Placental pericyte (primary cell): ENCODE data around the gene SMC4. TPM values are rescaled to one million over a fixed set of nuclear protein-coding genes. Genes with fewer than 3 reads are reported as not detected.

Experiments
- small RNA-seq: library from RNA; depleted of rRNA; stranded (forward); fragments of <200 nt; gene quantifications from one replicate; pipeline ENCODE3, GENCODE V24; 2012; ENCODE audit warnings: low replicate concordance
- total RNA-seq: library from RNA; depleted of rRNA; stranded (reverse); fragments of >200 nt; gene quantifications from 2 replicates; pipeline ENCODE4 v1.2.3, GENCODE V29; 2012

SMC4 gene
- total RNA-seq = 26.9 and 148 TPM in 2 replicates

GRCh38 chr3:160399125-160400029, at the start of gene SMC4, which contains the start of gene IFT80:
SMC4 (plus strand) TSS chr3:160399650; CDS start chr3:160400827, 1,177 bp downstream.
IFT80 (minus strand) TSS chr3:160399225; CDS start chr3:160384600, 14,625 bp downstream.

GRCh38 chr3:160449636-160450598, 50.5 kb downstream of the SMC4 start, which contains the start of gene TRIM59:
TRIM59 (minus strand) TSS chr3:160449786; CDS start chr3:160439183, 10,603 bp downstream.

Small RNA genes lying within 50 kb of the gene (small RNA-seq; reads per million reads assigned to genes)
- gene MIR15B (6,198 reads per million, percentile 100 among the genes with 10 or more reads in this experiment), gene MIR16-2 (209 reads per million, percentile 99 among the genes with 10 or more reads in this experiment), gene RNU7-136P (not detected)

Other genes with a start within 250 kb of the SMC4 start
- gene C3orf80, start 174.2 kb upstream of the SMC4 start, total RNA-seq = 5.7 and 9.7 TPM in 2 replicates
- 34.6 and 41.8 TPM in 2 replicates for gene IFT80, start 425 bp upstream of the SMC4 start, total RNA-seq
- gene TRIM59, start 50.1 kb downstream of the SMC4 start, total RNA-seq = 4.8 and 44.0 TPM in 2 replicates
- 37.0 and 66.0 TPM in 2 replicates for gene KPNA4, start 165.9 kb downstream of the SMC4 start, total RNA-seq